NCI-H526 (cell line): Measurements from ENCODE around the gene DNAJB12.
"Not testable (repeated sequence)": the region's sequence is repeated elsewhere in the genome, so short reads cannot be mapped to it uniquely, and the experiment has no call there.

Experiments used
- DNase-seq, 2 experiments: peaks; one replicate each; lab custom pipeline; 2025; lab: John Stamatoyannopoulos, UW

DNAJB12 gene

GRCh38 chr10:72354356-72355213 is at the start of gene DNAJB12:
DNAJB12 (minus strand) TSS chr10:72354919; CDS start chr10:72354897, 22 bp downstream.
- DNase-seq = peak; percentile 90 to 94

GRCh38 chr10:72395581-72395980 is 40.9 kb upstream of the DNAJB12 start:
- DNase-seq = peak in 1 of 2 experiments; percentile 8

- DNase-seq = no peak
These were observed 37.9 kb upstream of the DNAJB12 start for GRCh38 chr10:72392571-72392970.

- DNase-seq = no peak
These were observed 36.0 kb upstream of the DNAJB12 start for GRCh38 chr10:72390764-72391163.

GRCh38 chr10:72389716-72390115 is 35.0 kb upstream of the DNAJB12 start:
- no peak for DNase-seq

- no peak for DNase-seq
These were observed 34.3 kb upstream of the DNAJB12 start for GRCh38 chr10:72389014-72389413.

GRCh38 chr10:72388062-72388461 is 33.3 kb upstream of the DNAJB12 start:
- DNase-seq = no peak

GRCh38 chr10:72386916-72387586 is 32.3 kb upstream of the DNAJB12 start:
- DNase-seq = no peak

- DNase-seq = no peak
These were observed 31.0 kb upstream of the DNAJB12 start for GRCh38 chr10:72385724-72386123.

- DNase-seq = not testable (repeated sequence)
These were observed 30.3 kb upstream of the DNAJB12 start for GRCh38 chr10:72384982-72385381.

GRCh38 chr10:72379776-72380175 is 25.1 kb upstream of the DNAJB12 start:
- no peak for DNase-seq

- DNase-seq = no peak
These were observed 24.3 kb upstream of the DNAJB12 start for GRCh38 chr10:72379062-72379461.

GRCh38 chr10:72375585-72375984 is 20.9 kb upstream of the DNAJB12 start:
- DNase-seq = no peak

GRCh38 chr10:72375173-72375572 is 20.5 kb upstream of the DNAJB12 start:
- no peak for DNase-seq

GRCh38 chr10:72370201-72370722 is 15.5 kb upstream of the DNAJB12 start:
- no peak for DNase-seq

- DNase-seq = no peak
These were observed 12.7 kb upstream of the DNAJB12 start for GRCh38 chr10:72367301-72367960.

GRCh38 chr10:72365106-72365895 is 10.6 kb upstream of the DNAJB12 start:
- DNase-seq = no peak

- peak; percentile 46 to 84 for DNase-seq
These were observed 9.6 kb upstream of the DNAJB12 start for GRCh38 chr10:72364239-72364777.

GRCh38 chr10:72356987-72357386 is 2.3 kb upstream of the DNAJB12 start:
- no peak for DNase-seq

GRCh38 chr10:72356115-72356514 is 1.4 kb upstream of the DNAJB12 start:
- no peak for DNase-seq

- no peak for DNase-seq
These were observed 466 bp upstream of the DNAJB12 start for GRCh38 chr10:72355214-72355555.
